NCI-H1092 (cell line): Measurements from ENCODE around the gene SOCS4.
"Not testable (repeated sequence)": the region's sequence is repeated elsewhere in the genome, so short reads cannot be mapped to it uniquely, and the experiment has no call there.

ENCODE experiments used
- DNase-seq: peaks from one replicate; lab custom pipeline; 2025; lab: John Stamatoyannopoulos, UW

The SOCS4 gene

DNA sequence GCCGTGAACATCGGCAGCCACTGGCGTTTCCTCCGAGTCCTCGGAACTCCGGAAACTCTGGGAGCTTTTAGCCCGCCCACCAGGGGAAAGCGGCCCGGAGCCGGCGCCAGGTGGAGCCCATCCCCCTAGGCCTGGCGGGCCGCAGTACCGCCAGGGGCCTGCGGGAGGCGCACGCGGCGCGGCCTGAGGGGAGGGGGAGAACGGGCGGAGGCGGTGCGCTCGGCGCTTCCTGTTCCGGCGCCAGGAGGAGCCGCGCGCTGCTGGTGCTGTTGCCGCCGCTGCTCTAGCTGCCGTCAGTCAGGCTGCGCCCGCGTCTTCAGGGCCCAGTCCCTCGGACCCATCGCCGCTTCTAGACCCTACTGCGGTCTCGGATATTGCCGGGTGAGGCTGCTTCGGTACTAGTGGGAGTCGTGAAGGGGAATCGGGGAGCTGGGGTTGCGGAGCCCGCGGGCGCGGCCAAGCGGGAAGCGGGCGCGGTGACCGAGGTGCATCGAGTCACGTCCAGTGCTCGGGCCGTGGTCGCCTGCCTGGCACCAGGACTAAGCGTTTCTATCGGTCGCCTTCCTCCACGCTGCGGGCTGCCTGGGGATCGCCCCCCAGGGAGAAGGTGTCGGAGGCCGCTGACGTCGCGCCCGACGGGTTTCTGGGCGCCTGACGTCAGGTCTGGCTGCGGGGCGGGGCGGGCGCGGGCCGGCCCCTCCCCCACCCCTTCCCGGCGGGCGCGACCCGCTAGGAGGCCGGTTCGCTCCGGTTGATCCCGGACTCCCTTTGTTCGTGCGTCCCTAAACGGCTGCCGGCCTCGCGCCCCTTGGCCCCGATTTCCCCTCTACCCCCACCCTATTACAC, 24.6 kb downstream of the SOCS4 start, which contains the start of gene MAPK1IP1L:
Gene MAPK1IP1L (plus strand): TSS at position 225 of the 846 bp plus-strand sequence. CDS start 10,037 bp downstream, outside the sequence.
- DNase-seq = peak; percentile 89

DNA sequence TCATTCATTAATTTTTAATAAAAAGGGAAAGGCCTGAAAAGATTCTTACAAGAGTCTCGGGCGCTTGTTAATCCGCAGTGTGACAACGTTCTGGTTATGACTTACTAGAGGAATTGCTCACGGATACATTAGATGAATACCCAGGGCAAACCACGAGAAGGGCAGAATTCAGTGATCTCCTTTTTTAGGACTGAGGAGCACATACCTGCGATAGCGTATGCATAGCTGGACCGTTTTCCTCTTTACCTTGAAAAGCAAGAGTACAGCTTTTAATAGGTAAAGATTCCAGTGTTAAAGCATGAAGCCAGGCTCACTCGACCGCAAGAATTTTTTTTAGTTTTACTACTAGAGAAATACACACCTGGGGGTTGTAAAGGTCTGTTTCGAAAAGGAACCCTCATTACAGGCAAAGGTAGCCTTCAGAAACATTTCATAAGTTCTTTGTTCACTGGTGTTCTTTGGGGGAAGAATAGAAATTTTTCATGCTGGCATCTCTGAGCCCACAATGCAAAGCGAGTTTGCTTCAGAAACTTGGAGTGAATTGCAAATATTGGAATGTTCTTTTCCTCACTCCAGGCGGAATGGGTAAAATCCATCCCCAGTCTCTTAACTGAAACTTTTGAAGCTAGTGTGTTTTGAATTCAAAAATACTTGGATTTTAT, 25.4 kb downstream of the SOCS4 start:
- no peak for DNase-seq

DNA sequence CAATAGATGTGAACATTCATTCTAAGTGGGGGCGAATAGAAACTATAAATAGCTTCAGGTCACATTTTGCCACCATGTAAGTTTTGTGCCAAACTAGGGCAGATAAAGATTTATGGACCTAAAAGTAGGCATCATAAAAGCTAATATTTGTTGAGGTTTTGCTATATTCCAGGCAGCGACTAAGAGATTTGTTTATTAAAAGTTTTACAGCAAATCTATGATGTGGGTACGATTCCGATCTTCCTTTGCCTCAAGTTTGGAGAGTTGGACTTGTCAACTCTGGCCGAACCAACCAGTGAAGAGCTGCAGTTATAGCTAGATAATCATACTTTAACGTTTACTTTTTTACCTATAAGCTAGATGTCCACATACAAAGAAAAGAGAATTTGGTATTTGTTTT, 26.0 kb downstream of the SOCS4 start:
- no peak for DNase-seq

DNA sequence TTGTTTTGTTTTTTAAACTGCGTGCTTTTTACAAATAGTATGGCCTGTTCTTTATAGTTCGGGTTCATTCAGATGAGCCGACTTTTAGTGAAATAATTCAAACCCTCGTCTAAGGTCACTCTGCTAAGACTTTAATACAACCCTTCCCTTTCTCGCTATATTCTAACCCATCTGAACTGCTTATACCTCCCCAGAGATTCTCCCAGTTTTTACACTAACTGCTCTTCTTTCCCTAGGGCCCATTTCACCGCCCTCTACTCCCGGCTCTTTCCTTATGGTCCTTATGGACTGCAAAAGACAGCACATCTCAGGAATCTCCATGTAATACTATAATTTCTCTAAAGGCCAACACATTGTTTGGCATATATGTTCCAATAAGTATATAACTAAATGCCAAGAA, 26.5 kb downstream of the SOCS4 start:
- no peak for DNase-seq

DNA sequence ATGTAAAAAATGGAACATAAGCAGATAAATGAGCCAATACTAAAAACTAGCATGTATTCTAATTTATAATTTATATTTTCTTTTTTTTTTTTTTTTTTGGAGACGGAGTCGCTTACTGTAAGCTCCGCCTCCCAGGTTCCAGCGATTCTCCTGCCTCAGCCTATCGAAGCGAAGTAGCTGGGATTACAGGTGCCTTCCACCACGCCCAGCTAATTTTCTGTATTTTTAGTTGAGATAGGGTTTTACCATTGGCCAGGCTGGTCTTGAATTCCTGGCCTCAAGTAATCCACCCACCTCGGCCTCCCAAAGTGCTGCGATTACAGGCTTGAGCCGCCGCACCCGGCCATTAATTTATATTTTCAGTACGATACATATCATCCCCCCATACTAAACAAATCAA, 27.1 kb downstream of the SOCS4 start:
- no peak for DNase-seq

DNA sequence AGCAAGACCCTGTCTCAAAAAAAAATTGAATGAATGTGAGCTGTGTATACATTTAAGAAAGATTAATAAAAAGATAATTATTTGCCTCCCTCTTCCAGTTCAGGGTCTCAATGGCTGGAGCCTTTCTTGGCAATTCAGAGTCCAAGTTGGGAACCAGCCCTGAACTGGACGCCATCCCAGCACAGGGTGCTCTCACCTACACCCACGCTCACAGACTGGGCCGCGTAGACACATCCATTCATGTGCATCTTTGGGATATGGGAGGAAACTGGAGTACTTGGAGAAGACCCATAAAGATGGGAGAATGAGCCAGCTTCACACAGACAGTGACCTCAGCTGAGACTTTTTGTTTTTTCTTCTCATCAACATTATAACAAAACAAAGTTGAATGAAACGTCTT, 30.9 kb downstream of the SOCS4 start:
- DNase-seq = no peak

DNA sequence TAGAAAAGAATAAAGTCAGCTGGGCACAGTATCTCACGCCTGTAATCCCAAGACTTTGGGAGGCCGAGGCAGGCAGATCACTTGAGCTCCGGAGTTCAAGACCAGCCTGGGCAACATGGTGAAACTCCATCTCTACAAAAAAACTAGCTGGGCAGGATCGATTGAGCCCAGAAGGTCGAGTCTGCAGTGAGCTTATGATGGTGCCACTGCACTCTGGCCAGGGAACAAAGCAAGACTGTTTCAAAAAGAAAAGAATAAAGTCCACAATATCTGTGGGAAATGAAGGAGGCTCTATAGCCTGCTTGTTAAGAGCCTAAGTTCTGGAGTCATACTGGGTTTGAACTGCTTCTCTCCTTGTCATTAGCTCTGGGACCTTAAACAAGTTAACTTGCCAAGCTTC, 32.3 kb downstream of the SOCS4 start:
- no peak for DNase-seq

DNA sequence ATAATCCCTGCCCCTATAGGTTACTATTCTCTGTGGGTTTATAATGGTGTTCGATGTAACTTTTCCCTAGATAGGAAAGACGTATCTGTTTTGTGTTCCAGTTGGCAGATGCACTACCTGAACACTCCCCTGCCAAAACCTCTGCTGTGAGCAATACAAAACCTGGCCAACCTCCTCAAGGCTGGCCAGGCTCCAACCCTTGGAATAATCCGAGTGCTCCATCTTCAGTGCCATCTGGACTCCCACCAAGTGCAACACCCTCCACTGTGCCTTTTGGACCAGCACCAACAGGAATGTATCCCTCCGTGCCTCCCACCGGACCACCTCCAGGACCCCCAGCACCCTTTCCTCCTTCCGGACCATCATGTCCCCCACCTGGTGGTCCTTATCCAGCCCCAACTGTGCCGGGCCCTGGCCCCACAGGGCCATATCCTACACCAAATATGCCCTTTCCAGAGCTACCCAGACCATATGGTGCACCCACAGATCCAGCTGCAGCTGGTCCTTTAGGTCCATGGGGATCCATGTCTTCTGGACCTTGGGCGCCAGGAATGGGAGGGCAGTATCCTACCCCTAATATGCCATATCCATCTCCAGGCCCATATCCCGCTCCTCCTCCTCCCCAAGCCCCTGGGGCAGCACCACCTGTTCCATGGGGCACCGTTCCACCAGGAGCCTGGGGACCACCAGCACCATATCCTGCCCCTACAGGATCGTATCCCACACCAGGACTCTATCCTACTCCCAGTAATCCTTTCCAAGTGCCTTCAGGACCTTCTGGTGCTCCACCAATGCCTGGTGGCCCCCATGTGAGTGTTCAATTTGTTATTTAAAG, 35.7 kb downstream of the SOCS4 start:
- peak; percentile 72 for DNase-seq

DNA sequence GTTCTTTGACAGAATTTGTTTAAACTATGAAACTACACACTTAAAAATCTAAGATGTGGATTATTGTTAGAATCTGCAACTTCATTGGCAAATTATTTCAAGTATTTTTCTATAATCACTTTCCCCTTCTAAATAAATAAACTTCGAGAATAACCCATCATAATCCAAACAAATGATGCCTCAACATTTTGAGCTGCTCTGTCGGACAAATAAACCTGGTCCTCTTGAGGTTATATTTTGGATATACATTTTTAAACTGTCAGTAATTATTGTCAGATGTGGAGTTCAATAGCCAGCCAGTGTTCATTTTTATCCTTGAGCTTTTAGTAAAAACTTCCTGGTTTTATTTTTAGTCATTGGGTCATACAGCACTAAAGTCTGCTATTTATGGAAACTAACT, 37.9 kb downstream of the SOCS4 start:
- not testable (repeated sequence) for DNase-seq

DNA sequence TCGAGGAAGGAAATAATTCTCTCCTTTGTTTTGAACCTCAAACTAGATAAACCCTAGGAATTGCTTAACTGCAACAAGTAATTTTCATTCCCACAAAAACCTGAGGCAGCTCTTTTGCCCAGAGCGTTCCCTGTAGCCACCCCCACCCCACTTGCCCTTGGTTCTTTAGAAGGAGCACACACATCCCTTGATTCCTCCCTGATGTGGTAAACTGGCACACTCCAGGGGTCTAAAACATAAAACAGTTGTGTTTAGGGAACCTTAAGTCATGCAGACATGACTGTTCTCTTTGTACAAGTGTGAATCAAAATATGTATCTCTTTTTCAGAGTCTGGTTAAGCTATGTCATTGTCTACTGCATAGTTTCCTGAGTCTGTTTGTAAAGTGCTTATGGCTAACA, 38.4 kb downstream of the SOCS4 start:
- no peak for DNase-seq

DNA sequence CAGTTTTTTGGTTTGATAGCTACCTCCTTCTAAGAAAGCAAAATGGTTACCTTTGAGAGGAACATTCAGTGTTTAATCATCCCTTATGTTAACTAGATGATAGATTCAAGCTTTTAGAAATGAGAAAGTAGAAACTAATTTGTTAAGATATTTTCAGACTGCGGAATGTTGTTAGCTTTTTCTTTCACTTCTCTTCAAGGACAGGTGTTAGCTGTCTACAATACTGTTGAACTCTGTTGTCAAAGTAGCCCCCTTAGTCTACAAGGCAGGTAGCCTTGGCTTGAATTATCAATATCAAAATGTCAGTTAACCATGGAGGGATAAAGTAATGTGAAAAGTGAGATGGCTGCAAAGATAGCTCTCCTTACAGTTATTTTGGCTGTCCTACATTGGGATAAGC, 39.2 kb downstream of the SOCS4 start:
- DNase-seq = no peak

DNA sequence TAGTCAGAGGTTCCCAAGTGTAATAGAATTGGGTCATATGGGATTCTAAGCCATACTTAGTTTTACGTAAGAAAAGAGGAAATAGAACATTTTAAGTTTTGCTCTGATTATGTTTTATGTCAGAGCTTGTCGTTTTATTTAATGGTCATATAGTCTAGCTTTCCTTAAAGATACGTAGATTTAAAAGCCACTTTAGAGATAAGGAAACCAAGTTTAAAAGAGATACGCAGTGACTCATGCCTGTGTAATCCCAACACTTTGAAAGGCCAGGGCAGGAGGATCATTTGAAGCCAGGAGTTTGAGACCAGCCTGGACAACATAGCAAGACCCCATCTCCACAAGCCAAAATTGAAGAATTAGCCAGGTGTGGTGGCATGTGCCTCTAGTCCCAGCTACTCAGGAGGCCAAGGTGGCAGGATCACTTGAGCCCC, 44.0 kb downstream of the SOCS4 start:
- DNase-seq = no peak

DNA sequence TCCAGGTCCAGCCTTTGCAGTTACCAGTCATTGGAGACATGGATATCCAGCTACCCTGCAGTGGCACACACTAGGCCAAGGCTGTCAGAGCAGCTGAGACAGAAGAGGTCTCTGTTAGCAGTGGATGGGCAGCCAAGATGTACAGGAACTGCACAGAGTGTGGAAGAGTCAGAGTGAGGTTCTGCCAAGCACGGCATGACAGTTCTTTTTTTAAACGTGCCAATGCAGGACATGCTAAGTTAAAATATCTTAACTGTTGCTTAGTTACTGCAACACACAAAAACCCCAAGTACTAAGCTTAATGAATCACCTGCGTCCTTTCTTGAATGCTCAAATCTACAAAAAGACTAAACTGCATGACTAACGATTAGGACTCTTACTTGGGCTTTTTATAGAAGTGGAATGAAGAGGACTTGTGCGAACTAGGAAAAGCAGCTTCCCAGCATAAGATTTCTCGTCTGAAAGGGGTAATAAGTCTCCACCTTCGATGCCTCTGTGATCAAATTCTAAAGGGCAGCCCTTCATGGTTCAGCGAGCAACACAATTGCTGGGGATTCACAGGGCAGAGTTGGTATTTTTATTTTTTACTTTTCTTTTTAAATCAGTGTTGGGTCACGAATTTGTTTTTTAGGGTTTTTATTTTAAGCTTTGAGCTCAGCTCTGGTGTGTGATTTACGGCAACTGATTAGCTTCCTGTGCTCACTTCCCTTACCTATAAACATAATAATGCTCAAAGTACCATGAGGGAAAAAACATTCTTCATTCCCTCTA, 45.0 kb downstream of the SOCS4 start:
- no peak for DNase-seq

DNA sequence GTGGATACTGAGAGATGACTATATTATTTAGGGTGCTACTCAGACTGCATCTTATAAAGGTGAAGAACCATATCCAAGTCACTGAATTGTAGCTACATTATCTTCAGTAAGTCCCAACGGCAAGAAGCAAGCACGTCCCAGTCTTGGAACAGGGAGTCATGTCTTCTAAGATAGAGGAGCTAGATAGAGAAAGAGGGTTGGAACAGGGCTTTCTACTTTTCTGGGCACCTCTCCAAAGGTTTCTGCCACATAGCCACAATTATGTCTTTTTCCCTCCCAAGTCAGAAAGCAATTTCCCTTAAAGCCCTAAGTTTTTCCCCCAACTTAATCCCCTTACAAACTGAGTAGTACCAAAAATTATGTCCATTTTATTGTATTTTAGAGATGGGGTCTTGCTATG, 46.8 kb downstream of the SOCS4 start:
- DNase-seq = no peak

DNA sequence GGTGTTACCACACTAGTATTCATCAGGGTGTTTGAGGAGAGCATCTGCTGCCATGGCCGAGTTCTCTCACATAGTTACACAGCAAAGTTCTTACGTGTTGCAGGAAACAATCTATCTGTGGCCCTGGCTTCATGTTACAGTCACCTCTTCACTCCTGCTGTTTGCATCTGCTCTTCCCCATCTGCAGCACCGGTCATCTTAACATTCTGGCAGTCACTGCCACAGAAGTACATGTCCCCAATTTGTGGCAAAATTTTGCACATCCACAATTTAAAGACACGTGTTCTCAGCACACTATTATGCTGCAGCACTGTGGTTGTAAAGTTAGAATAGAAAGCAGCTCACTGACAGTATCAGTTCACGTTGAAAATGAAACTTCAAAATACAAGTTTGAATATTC, 47.6 kb downstream of the SOCS4 start:
- DNase-seq = no peak

DNA sequence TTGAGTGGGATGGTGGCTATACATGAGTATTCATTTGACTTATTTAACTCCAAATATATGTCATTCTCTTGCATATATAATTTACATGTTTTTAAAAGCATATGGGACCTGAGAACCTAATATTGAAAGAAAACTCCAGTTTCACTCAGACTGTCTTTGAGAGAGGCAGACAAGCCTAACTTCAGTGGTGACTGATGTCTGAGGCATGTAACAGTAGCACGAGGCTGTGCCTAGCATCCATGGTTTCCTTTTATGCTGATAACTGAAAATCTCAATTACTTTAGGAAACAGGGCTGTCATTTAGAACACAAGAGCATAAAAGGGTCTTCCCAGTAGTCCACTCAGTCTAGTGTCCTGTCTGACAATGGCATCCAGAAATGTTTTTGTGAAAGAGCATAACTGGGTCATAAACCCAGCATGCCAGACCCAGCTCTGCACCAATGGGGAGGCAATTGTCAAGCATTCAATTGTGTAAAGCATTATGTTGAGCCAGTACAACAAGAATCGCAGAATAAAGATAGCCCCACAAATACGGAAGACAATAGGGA, 48.7 kb downstream of the SOCS4 start:
- DNase-seq = no peak

DNA sequence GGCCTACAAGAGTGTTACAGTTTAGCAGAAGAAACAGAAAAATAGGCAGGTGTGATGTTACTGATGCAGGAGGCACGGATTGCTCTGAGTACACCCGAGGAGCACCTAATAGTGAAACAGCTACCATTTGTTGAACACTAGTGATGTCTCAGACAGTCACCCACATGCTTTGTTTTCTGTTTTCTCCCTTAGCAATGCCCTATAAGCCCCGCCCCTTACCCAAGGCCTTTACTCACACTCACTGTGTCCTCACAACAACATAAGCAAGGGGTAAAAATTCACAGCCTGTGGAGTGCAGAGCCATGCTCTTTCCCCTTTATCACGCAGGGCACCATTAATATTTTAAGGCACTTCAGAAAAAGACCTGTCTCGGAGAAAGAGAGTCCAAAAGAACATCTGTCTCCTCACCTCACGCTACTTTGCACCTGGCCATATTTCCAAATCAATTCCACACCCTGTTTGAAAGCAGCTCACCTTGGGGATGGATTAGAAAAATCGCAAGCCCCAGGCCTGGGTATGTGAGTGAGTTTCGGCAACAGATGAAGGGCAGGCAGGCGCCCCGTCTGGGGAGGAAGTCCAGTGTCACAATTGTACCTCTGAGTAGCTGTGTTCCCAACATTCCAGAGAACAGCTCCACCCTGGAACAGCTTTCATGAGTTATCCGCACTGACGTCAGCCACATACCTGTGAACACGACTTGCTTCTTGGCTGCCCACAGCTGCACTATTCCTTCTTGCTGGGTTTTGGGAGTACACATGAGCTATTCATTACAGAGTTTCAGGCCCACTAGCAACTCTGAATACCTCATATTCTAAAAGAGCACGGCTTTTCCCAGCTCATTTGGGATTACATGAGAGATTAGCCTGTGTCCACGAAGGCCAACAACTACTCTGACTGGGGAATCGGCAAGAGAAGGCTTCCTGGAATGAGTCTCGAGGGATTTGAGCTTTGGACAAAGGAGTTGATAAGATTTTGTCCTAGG, 50.4 kb downstream of the SOCS4 start:
- DNase-seq = no peak

DNA sequence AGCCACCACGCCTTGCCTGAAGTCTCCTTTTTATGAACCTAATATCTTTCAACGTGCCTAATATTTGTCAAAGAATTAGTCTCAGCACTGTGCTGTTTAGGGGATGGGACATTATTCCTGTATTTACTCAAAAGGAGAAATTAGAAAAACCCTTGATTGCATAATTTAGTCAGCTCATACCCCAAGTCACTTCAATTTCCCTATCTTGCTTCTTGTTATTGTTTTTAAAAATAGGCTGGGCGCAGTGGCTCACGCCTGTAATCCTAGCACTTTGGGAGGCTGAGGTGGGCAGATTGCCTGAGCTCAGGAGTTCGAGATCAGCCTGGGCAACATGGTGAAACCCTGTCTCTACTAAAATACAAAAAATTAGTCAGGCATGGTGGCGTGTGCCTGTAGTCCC, 52.9 kb downstream of the SOCS4 start:
- not testable (repeated sequence) for DNase-seq

DNA sequence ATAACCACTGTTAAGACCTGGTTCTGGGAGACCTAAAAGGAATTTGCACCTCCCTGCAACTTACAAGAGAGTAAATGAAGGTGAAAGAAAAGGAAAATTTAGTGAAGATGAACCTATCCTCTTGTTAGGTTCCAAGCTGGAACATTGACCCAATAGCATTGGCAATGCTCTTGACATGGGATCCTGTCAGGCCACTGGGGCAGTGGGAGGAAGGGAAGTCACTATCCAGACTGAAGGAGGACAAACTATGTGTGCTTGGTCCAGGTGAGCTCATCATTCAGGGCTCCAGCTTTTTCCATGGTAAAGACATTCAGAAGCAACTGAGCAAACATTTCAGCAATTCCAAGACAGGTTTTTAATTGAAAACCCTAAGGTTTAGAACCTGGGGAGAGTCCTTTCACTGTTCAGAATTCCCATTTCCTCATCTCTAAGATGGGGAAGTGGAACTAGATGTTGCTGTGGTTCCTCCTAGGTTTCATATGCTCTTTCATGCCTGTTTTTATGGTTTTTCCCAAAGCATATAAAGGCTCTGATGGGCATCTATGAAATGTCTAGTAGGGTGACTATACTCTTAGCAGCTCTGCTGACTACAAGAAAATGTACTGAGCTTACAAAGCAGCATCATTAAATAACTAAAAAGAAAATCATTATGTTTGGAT, 57.5 kb downstream of the SOCS4 start:
- DNase-seq = no peak
